Loucy (cell line): ENCODE data around the gene THAP4.

Experiments used
- EZH2phosphoT487 ChIP-seq: fragments of 200-600 bp; IDR thresholded peaks from 2 replicates; pipeline ENCODE4 v1.6.1; 2018; ENCODE audit warnings: antibody characterized with exemption, mild to moderate bottlenecking, moderate library complexity, borderline replicate concordance
- TF ChIP-seq, protein P1 (sequence below): fragments of 200-600 bp; sonication (generic); conservative IDR thresholded peaks from 2 replicates; pipeline ENCODE4 v1.5.1; 2014; ENCODE audit warnings: mild to moderate bottlenecking, antibody characterized with exemption, low read length

DNA sequence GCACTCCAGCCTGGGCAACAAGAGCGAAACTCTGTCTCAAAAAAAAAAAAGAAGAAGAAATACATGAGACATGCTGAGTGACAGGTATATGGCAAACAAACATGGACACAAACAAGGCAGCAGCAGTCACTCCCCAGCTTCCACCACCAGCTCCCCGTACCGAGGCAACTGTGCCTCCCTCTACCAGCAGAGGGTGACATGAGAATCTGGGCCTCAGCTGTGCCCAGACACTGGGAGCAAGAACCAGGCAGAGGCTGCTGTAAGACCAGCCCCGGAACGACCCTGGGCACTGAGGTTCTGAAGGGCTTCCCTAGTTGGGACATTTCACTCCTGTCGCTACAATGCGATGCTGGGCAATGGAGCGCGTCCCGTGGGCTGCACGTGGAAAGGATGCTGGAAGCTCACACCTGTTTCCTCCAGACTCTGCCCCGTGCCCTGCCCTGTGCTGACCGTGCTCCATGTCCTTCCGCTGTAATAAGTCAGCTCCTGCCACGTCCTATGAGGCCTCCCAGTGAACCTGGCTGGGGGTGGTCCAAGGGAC is 41.3 kb downstream of the THAP4 start:
- TF ChIP-seq EZH2phosphoT487 = no peak
- TF ChIP-seq, protein P1, sequence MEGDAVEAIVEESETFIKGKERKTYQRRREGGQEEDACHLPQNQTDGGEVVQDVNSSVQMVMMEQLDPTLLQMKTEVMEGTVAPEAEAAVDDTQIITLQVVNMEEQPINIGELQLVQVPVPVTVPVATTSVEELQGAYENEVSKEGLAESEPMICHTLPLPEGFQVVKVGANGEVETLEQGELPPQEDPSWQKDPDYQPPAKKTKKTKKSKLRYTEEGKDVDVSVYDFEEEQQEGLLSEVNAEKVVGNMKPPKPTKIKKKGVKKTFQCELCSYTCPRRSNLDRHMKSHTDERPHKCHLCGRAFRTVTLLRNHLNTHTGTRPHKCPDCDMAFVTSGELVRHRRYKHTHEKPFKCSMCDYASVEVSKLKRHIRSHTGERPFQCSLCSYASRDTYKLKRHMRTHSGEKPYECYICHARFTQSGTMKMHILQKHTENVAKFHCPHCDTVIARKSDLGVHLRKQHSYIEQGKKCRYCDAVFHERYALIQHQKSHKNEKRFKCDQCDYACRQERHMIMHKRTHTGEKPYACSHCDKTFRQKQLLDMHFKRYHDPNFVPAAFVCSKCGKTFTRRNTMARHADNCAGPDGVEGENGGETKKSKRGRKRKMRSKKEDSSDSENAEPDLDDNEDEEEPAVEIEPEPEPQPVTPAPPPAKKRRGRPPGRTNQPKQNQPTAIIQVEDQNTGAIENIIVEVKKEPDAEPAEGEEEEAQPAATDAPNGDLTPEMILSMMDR = peak; percentile 43
